GM10266 (cell line): ENCODE results near the gene EMC1.
A peak's percentile ranks its signal among the peaks of the same experiment; 100 is the strongest.

Experiments
- DNase-seq: peaks from one replicate; pipeline ENCODE4 v3.0.0; 2012; ENCODE audit errors: extremely low spot score
- CTCF ChIP-seq: IDR thresholded peaks from 2 replicates; pipeline ENCODE4 v1.5.1; 2012; ENCODE audit warnings: mild to moderate bottlenecking, low read depth; ENCODE audit not compliant: control insufficient read depth, insufficient read depth; ENCODE audit errors: missing control alignments

Gene EMC1

GRCh38 chr1:19213580-19213979, 37.7 kb downstream of the EMC1 start:
- no peak for TF ChIP-seq CTCF
- no peak for DNase-seq

- no peak for TF ChIP-seq CTCF
- DNase-seq = no peak
These were observed 39.2 kb downstream of the EMC1 start for GRCh38 chr1:19212167-19212566.

GRCh38 chr1:19210772-19211549, 40.4 kb downstream of the EMC1 start:
- no peak for TF ChIP-seq CTCF
- DNase-seq = no peak

- TF ChIP-seq CTCF = no peak
- DNase-seq = peak; percentile 91
These were observed 41.1 kb downstream of the EMC1 start, which contains the start of gene UBR4 for GRCh38 chr1:19209990-19210771. TSS of gene UBR4 (minus strand) at chr1:19210266. CDS start at chr1:19210248, 18 bp downstream.

GRCh38 chr1:19209439-19209989, 41.8 kb downstream of the EMC1 start:
- peak; percentile 70 for DNase-seq
- TF ChIP-seq CTCF = no peak

- no peak for DNase-seq
These were observed 42.5 kb downstream of the EMC1 start for GRCh38 chr1:19208710-19209438.

More at GRCh38 chr1:19208710-19209438, 42.5 kb downstream of the EMC1 start:
- no peak for TF ChIP-seq CTCF
